Activated CD4-positive, CD25-positive, alpha-beta regulatory T cell treated with anti-CD3 and anti-CD28 coated beads, Interleukin-2, amount 50 U/mL, for 24 hours (primary cell): ENCODE data around the gene ETV3L.

Experiments
- ATAC-seq, 2 donors: fragments of 150-1000 bp; cut with Tn5 transposase; one replicate each; pipeline ENCODE4 v1.10.0; 2021; ENCODE audit warnings: mild to moderate bottlenecking in 1 of 2, moderate library complexity in 1 of 2

ETV3L gene

GRCh38 chr1:157099633-157100009, at the start of gene ETV3L:
Gene ETV3L (minus strand): TSS chr1:157099808. CDS start chr1:157099523, 285 bp downstream.
- no peak for ATAC-seq

- no peak for ATAC-seq
These were observed 48.5 kb upstream of the ETV3L start for GRCh38 chr1:157147906-157148700.

- ATAC-seq = no peak
These were observed 47.4 kb upstream of the ETV3L start for GRCh38 chr1:157147037-157147436.

- ATAC-seq = no peak
These were observed 46.6 kb upstream of the ETV3L start for GRCh38 chr1:157146244-157146643.

- no peak for ATAC-seq
These were observed 45.5 kb upstream of the ETV3L start for GRCh38 chr1:157145076-157145475.

- no peak for ATAC-seq
These were observed 44.9 kb upstream of the ETV3L start for GRCh38 chr1:157144509-157144908.

- ATAC-seq = no peak
These were observed 43.3 kb upstream of the ETV3L start for GRCh38 chr1:157142765-157143423.

- no peak for ATAC-seq
These were observed 42.6 kb upstream of the ETV3L start for GRCh38 chr1:157142201-157142600.

- no peak for ATAC-seq
These were observed 41.7 kb upstream of the ETV3L start for GRCh38 chr1:157141212-157141855.

- peak; percentile 26 to 37 for ATAC-seq
These were observed 40.5 kb upstream of the ETV3L start for GRCh38 chr1:157140063-157140588.

- ATAC-seq = no peak
These were observed 39.6 kb upstream of the ETV3L start for GRCh38 chr1:157139052-157139715.

GRCh38 chr1:157138220-157139051, 38.8 kb upstream of the ETV3L start, which contains the start of gene ETV3:
Gene ETV3 (minus strand): TSS chr1:157138395. CDS start chr1:157136352, 2,043 bp downstream.
- ATAC-seq = peak; percentile 86 to 91

GRCh38 chr1:157137408-157138219, 38.0 kb upstream of the ETV3L start:
- peak in 1 of 2 donors; percentile 6 for ATAC-seq

- ATAC-seq = no peak
These were observed 37.4 kb upstream of the ETV3L start for GRCh38 chr1:157137046-157137407.

- no peak for ATAC-seq
These were observed 36.5 kb upstream of the ETV3L start for GRCh38 chr1:157136133-157136532.

GRCh38 chr1:157135646-157136045, 36.0 kb upstream of the ETV3L start:
- no peak for ATAC-seq

GRCh38 chr1:157135070-157135469, 35.5 kb upstream of the ETV3L start:
- no peak for ATAC-seq

- no peak for ATAC-seq
These were observed 34.8 kb upstream of the ETV3L start for GRCh38 chr1:157134442-157134841.

GRCh38 chr1:157133426-157133825, 33.8 kb upstream of the ETV3L start:
- no peak for ATAC-seq

- no peak for ATAC-seq
These were observed 33.1 kb upstream of the ETV3L start for GRCh38 chr1:157132616-157133167.

- ATAC-seq = no peak
These were observed 32.5 kb upstream of the ETV3L start for GRCh38 chr1:157132111-157132510.
